ENCODE measurements around the gene ADAMTS20.

ADAMTS20 gene

DNA sequence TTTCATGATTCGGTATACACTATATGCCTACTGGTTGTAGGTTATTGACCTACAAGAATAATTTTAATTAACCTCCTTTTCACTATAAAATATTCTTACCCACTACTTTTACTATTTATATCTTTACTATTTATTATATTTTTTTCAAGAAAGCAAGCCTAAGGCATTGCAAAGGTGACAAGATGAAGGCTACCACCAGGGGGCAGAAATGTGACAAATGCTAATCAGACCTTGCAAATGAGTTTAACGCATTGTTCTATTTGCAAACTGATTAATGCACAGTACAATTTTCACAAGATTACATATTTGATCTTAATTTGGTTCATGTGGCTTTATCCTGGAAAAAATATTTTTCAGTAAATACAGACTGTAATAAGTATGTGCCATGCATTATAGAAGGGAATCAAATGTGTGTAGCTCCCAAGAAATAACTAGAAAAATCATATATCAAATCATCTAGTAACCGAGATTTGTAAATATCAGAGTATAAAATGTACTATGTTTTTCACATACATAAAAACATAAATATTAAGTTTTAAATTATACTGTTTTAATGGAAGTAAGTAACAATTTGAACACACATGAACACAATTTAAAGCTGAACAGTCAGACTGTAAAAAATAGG lies 107.0 kb downstream of the ADAMTS20 start:
- H3K4me3 ChIP-seq (ENCODE audit: low read depth, low read length): no peak overlapping the region
- TF ChIP-seq MYC (IDR thresholded peaks at IDR 0.05; ENCODE audit: low read depth, low read length): no peak
- TF ChIP-seq, protein P1, sequence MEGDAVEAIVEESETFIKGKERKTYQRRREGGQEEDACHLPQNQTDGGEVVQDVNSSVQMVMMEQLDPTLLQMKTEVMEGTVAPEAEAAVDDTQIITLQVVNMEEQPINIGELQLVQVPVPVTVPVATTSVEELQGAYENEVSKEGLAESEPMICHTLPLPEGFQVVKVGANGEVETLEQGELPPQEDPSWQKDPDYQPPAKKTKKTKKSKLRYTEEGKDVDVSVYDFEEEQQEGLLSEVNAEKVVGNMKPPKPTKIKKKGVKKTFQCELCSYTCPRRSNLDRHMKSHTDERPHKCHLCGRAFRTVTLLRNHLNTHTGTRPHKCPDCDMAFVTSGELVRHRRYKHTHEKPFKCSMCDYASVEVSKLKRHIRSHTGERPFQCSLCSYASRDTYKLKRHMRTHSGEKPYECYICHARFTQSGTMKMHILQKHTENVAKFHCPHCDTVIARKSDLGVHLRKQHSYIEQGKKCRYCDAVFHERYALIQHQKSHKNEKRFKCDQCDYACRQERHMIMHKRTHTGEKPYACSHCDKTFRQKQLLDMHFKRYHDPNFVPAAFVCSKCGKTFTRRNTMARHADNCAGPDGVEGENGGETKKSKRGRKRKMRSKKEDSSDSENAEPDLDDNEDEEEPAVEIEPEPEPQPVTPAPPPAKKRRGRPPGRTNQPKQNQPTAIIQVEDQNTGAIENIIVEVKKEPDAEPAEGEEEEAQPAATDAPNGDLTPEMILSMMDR (IDR thresholded peaks at IDR 0.05; ENCODE audit: low read depth, low read length): peak; percentile 93
- DNase-seq (ENCODE audit: low read depth): peak; percentile 82

DNA sequence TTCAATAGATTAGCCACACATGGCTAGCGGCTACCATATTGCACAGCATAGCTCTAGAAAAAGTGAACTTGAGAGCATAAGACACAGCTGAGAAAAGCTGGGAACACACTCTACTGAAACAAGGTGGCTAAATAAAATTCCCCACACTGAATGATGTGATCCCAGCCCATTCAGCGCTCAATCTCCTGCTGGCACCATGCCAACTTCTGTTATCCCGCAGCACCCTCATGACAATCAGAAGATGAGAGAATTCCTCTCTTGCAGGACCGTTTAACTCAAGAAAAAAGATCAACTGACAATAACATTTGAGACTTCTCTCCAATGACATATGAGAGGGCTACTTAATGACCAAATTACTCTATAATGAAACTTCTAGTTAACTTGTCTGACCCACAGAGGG lies 115.4 kb downstream of the ADAMTS20 start:
- TF ChIP-seq POLR2A (IDR thresholded peaks at IDR 0.05; ENCODE audit: extremely low read depth, insufficient read length) (no peak), MYC (IDR thresholded peaks at IDR 0.05; ENCODE audit: low read depth, low read length) (no peak)
- TF ChIP-seq, protein P2, sequence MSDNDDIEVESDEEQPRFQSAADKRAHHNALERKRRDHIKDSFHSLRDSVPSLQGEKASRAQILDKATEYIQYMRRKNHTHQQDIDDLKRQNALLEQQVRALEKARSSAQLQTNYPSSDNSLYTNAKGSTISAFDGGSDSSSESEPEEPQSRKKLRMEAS (IDR thresholded peaks at IDR 0.05; ENCODE audit: low read depth, low read length): no peak
- TF ChIP-seq, protein P1 (IDR thresholded peaks at IDR 0.05; ENCODE audit: low read depth, low read length): no peak
- H3K4me3 ChIP-seq (ENCODE audit: low read depth, low read length): no peak overlapping the region
- DNase-seq (ENCODE audit: low read depth): no peak

DNA sequence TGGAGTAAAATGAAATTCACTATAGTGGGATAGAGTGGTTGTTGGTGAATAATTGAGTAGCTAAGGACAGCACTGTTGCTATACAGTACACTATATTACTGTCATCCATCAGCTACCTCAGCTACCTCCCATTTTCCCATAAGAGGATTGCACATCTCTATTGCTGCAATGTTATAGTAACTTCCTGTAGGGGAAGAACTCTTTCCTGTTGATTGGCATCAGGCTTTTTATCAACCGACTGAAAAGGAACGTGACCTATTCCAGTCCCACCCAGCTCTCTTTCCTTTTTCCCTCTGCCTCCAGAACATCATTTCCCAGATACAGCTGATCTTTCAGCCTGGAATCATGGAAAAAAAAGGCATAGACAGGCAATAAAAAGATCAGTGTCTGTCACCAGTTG lies 117.4 kb downstream of the ADAMTS20 start:
- DNase-seq (ENCODE audit: low read depth): no peak
- H3K4me3 ChIP-seq (ENCODE audit: low read depth, low read length): no peak overlapping the region
- no peak for TF ChIP-seq POLR2A (IDR thresholded peaks at IDR 0.05; ENCODE audit: extremely low read depth, insufficient read length)
- TF ChIP-seq, protein P1 (IDR thresholded peaks at IDR 0.05; ENCODE audit: low read depth, low read length): no peak
- no peak for TF ChIP-seq MYC (IDR thresholded peaks at IDR 0.05; ENCODE audit: low read depth, low read length)
- TF ChIP-seq, protein P2 (IDR thresholded peaks at IDR 0.05; ENCODE audit: low read depth, low read length): no peak

DNA sequence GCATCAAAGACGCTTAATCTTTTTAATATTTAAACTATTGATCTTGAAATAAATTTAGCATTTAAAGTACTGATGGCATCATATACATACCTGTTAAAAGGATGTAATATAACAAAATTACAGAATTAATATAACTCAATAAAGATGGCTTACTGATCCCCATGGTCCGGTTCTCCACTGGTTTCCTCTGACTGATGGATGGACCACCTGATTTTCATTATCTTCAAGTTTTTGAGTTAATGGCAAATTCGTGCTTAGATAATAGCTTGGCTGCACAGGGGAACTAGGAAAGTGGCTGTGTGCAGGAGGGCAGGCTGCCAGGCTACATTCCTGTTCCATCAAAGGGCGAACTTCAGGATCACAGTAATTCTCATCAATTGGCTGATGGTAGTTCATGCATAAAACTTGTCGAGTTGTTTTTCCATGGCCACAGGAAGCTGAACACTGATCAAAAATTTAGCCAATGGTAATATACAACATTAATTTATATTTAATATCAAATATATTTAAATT lies 123.9 kb downstream of the ADAMTS20 start:
- no peak overlapping the region for H3K4me3 ChIP-seq (ENCODE audit: low read depth, low read length)
- TF ChIP-seq, protein P2 (IDR thresholded peaks at IDR 0.05; ENCODE audit: low read depth, low read length): no peak
- TF ChIP-seq, protein P1 (IDR thresholded peaks at IDR 0.05; ENCODE audit: low read depth, low read length): no peak
- TF ChIP-seq MYC (IDR thresholded peaks at IDR 0.05; ENCODE audit: low read depth, low read length) (no peak), POLR2A (IDR thresholded peaks at IDR 0.05; ENCODE audit: extremely low read depth, insufficient read length) (no peak)
- DNase-seq (ENCODE audit: low read depth): no peak

DNA sequence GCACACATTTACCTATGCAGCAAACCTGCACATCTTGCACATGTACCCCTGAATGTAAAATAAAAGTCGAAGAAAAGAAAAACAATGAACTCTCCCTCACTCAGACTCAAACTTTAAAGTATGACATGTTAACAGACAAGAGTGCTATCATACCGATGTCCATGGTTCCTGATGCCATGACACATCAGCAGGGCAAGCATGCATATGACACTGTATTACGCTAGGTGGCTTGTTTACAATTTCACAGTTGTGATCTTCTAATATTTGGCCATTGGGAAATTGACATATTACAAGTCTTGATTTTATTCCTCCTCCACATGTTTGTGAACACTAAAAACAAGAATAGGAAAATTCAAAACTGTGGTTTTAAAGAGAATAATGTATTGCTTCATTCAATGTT lies 126.6 kb downstream of the ADAMTS20 start:
- DNase-seq (ENCODE audit: low read depth): no peak
- TF ChIP-seq MYC (IDR thresholded peaks at IDR 0.05; ENCODE audit: low read depth, low read length) (no peak), POLR2A (IDR thresholded peaks at IDR 0.05; ENCODE audit: extremely low read depth, insufficient read length) (no peak)
- TF ChIP-seq, protein P2 (IDR thresholded peaks at IDR 0.05; ENCODE audit: low read depth, low read length): no peak
- TF ChIP-seq, protein P1 (IDR thresholded peaks at IDR 0.05; ENCODE audit: low read depth, low read length): no peak
- H3K4me3 ChIP-seq (ENCODE audit: low read depth, low read length): no peak overlapping the region
